Activated naive CD4-positive, alpha-beta T cell treated with anti-CD3 and anti-CD28 coated beads, Interleukin-2, amount 50 U/mL, for 72 hours (primary cell): ENCODE results near the gene CEP41. TPM values are rescaled to one million over a fixed set of nuclear protein-coding genes. Genes with fewer than 3 reads are reported as not detected.

Experiments used
- ATAC-seq, 2 donors: fragments of 150-1000 bp; cut with Tn5 transposase; 2 replicates each; pipeline ENCODE4 v1.10.0; 2021; ENCODE audit warnings: mild to moderate bottlenecking in 2 of 2, moderate library complexity in 2 of 2
- DNase-seq, 2 donors: peaks; one replicate each; pipeline ENCODE4 v3.0.0; 2021 to 2022; ENCODE audit warnings: low spot score in 2 of 2
- H3K27ac Mint-ChIP-seq, 2 donors: one replicate each; pipeline ENCODE4 v1.8.0; 2022; ENCODE audit warnings: mild to moderate bottlenecking in 2 of 2, mixed read lengths in 2 of 2
- H3K36me3 Mint-ChIP-seq, 2 donors: one replicate each; pipeline ENCODE4 v1.8.0; 2022; ENCODE audit warnings: mixed read lengths in 2 of 2
- H3K9me3 Mint-ChIP-seq, 2 donors: one replicate each; pipeline ENCODE4 v1.8.0; 2022; ENCODE audit warnings: mixed read lengths in 2 of 2
- total RNA-seq, 2 donors: library from RNA; stranded (reverse); gene quantifications; one replicate each; pipeline ENCODE4 v1.2.3, GENCODE V29; 2022

CEP41 gene
- total RNA-seq, 2 donors from 2014 or later = 12.6 to 15.1 TPM

GRCh38 chr7:130409067-130409711 lies 31.6 kb downstream of the CEP41 start:
- Mint-ChIP-seq H3K9me3 (no peaks in the 10 kb centered on the region), H3K27ac (peak overlapping the region in 1 of 2 donors; percentile 6), H3K36me3 (peaks cover 0 to 11% of the 10 kb centered on the region in 2 donors)
- ATAC-seq = no peak
- DNase-seq = no peak

- H3K9me3 Mint-ChIP-seq = no peaks in the 10 kb centered on the region
- peaks cover 9 to 11% of the 10 kb centered on the region in 2 donors for H3K36me3 Mint-ChIP-seq
- H3K27ac Mint-ChIP-seq = no peak overlapping the region
- DNase-seq = no peak
- ATAC-seq = no peak
These were observed 35.8 kb downstream of the CEP41 start for GRCh38 chr7:130405003-130405402.

GRCh38 chr7:130401578-130401977 lies 39.2 kb downstream of the CEP41 start:
- no peaks in the 10 kb centered on the region for H3K9me3 Mint-ChIP-seq
- ATAC-seq (no peak), DNase-seq (no peak)
- no peak overlapping the region for H3K27ac Mint-ChIP-seq
- H3K36me3 Mint-ChIP-seq = peaks cover 6 to 15% of the 10 kb centered on the region in 2 donors

- Mint-ChIP-seq H3K27ac (no peak overlapping the region), H3K36me3 (peaks cover 6 to 15% of the 10 kb centered on the region in 2 donors), H3K9me3 (no peaks in the 10 kb centered on the region)
- DNase-seq (no peak), ATAC-seq (no peak)
These were observed 39.7 kb downstream of the CEP41 start for GRCh38 chr7:130401101-130401500.

- no peak for DNase-seq
- no peaks in the 10 kb centered on the region for H3K9me3 Mint-ChIP-seq
- H3K36me3 Mint-ChIP-seq = peaks cover 6 to 15% of the 10 kb centered on the region in 2 donors
- ATAC-seq = no peak
- H3K27ac Mint-ChIP-seq = no peak overlapping the region
These were observed 40.7 kb downstream of the CEP41 start for GRCh38 chr7:130400120-130400572.

GRCh38 chr7:130398526-130399090 lies 42.2 kb downstream of the CEP41 start:
- Mint-ChIP-seq H3K27ac (peak overlapping the region; percentile 56 to 85), H3K9me3 (no peaks in the 10 kb centered on the region), H3K36me3 (peaks cover 6 to 15% of the 10 kb centered on the region in 2 donors)
- DNase-seq (no peak), ATAC-seq (no peak)

GRCh38 chr7:130397758-130398073 lies 43.1 kb downstream of the CEP41 start:
- H3K27ac Mint-ChIP-seq = no peak overlapping the region
- no peaks in the 10 kb centered on the region for H3K9me3 Mint-ChIP-seq
- peaks cover 6 to 13% of the 10 kb centered on the region in 2 donors for H3K36me3 Mint-ChIP-seq
- DNase-seq = no peak
- ATAC-seq = no peak

GRCh38 chr7:130397051-130397757 lies 43.6 kb downstream of the CEP41 start:
- DNase-seq (no peak), ATAC-seq (no peak)
- H3K27ac Mint-ChIP-seq = no peak overlapping the region
- H3K9me3 Mint-ChIP-seq = no peaks in the 10 kb centered on the region
- peaks cover 6 to 11% of the 10 kb centered on the region in 2 donors for H3K36me3 Mint-ChIP-seq

GRCh38 chr7:130396109-130396508 lies 44.7 kb downstream of the CEP41 start:
- Mint-ChIP-seq H3K36me3 (peaks cover 6 to 11% of the 10 kb centered on the region in 2 donors), H3K9me3 (no peaks in the 10 kb centered on the region), H3K27ac (peak overlapping the region in 1 of 2 donors; percentile 74)
- no peak for ATAC-seq
- DNase-seq = no peak

- ATAC-seq (no peak), DNase-seq (no peak)
- H3K36me3 Mint-ChIP-seq = peaks cover 5 to 10% of the 10 kb centered on the region in 2 donors
- H3K27ac Mint-ChIP-seq = no peak overlapping the region
- H3K9me3 Mint-ChIP-seq = no peaks in the 10 kb centered on the region
These were observed 45.4 kb downstream of the CEP41 start for GRCh38 chr7:130395421-130395820.

- no peak for DNase-seq
- H3K27ac Mint-ChIP-seq = peak overlapping the region; percentile 44 to 82
- peaks cover 0 to 4% of the 10 kb centered on the region in 2 donors for H3K36me3 Mint-ChIP-seq
- no peaks in the 10 kb centered on the region for H3K9me3 Mint-ChIP-seq
- peak; percentile 67 to 92 for ATAC-seq
These were observed 46.2 kb downstream of the CEP41 start for GRCh38 chr7:130394421-130395195.

- no peak for DNase-seq
- peak in 1 of 2 donors; percentile 43 for ATAC-seq
- Mint-ChIP-seq H3K27ac (peak overlapping the region; percentile 44 to 82), H3K9me3 (no peaks in the 10 kb centered on the region), H3K36me3 (peaks cover 0 to 4% of the 10 kb centered on the region in 2 donors)
These were observed 46.9 kb downstream of the CEP41 start for GRCh38 chr7:130393841-130394411.

- peak overlapping the region in 1 of 2 donors; percentile 82 for H3K27ac Mint-ChIP-seq
These were observed 47.7 kb downstream of the CEP41 start for GRCh38 chr7:130393101-130393561.

GRCh38 chr7:130390486-130390885 lies 50.3 kb downstream of the CEP41 start:
- Mint-ChIP-seq H3K36me3 (no peaks in the 10 kb centered on the region), H3K27ac (no peak overlapping the region), H3K9me3 (no peaks in the 10 kb centered on the region)
- ATAC-seq (no peak), DNase-seq (no peak)

More at GRCh38 chr7:130393101-130393561, 47.7 kb downstream of the CEP41 start:
- H3K36me3 Mint-ChIP-seq = peaks cover 0 to 4% of the 10 kb centered on the region in 2 donors
- peak in 1 of 2 donors; percentile 43 for ATAC-seq
- no peak for DNase-seq
- H3K9me3 Mint-ChIP-seq = no peaks in the 10 kb centered on the region

GRCh38 chr7:130388671-130389070 lies 52.1 kb downstream of the CEP41 start:
- Mint-ChIP-seq H3K36me3 (no peaks in the 10 kb centered on the region), H3K9me3 (no peaks in the 10 kb centered on the region), H3K27ac (no peak overlapping the region)
- DNase-seq = no peak
- no peak for ATAC-seq

- no peak overlapping the region for H3K27ac Mint-ChIP-seq
- ATAC-seq (no peak), DNase-seq (no peak)
- no peaks in the 10 kb centered on the region for H3K36me3 Mint-ChIP-seq
- no peaks in the 10 kb centered on the region for H3K9me3 Mint-ChIP-seq
These were observed 53.0 kb downstream of the CEP41 start for GRCh38 chr7:130387628-130388403.
